SKM-1 treated with dmso at 0.1 percent for 144 hours (cell line): Measurements from ENCODE around the gene SLC25A12.

Experiments used
- DNase-seq: peaks from one replicate; lab custom pipeline; 2025; ENCODE audit not compliant: unreplicated experiment; lab: John Stamatoyannopoulos, UW

Gene SLC25A12

DNA sequence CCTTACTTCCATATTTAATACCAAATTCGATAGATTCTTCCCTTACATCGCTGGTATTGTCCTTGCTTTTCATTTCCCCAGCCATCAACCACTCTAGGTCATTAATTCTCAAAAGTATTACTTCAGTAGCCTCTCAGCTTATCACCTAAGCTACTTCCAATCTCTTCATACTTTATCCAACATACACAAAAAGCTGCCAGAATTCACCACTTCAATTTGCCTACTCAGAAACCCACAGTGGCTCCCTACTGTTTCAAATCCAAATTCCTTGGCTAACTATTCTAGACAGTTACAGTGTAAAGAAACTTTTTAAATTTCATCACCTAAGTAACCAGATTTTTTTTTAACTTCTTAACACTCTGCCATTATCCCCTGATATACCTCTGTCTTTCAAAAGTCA is 4.7 kb downstream of the SLC25A12 start:
- no peak for DNase-seq

DNA sequence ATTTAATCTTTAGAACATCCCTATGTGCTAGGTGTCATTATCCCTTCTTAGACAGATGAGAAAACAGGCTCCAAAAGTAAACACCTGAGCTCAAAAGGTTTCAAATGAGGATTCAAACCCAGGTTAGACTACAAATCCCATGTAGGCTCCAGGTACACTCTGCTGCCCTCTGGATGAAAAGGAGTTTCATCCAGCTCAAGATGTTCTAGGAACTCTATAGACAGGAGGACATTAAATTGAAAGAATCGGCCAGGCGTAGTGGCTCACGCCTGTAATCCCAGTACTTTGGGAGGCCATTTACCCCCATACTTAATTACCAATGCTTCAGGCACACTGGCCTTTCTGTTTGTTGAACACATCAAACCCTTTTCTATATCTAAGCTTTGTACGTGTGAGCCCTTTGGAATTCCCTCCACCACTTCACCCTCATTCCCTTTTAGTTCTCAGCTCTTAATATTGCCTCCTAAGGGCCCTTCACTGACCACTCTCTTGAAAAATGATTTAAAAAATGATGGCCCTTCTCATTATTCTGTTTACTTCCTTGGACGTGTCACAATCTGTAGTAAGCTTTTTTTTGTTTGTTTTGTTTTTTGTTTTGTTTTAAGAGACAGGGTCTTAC is 10.7 kb downstream of the SLC25A12 start:
- DNase-seq = no peak

DNA sequence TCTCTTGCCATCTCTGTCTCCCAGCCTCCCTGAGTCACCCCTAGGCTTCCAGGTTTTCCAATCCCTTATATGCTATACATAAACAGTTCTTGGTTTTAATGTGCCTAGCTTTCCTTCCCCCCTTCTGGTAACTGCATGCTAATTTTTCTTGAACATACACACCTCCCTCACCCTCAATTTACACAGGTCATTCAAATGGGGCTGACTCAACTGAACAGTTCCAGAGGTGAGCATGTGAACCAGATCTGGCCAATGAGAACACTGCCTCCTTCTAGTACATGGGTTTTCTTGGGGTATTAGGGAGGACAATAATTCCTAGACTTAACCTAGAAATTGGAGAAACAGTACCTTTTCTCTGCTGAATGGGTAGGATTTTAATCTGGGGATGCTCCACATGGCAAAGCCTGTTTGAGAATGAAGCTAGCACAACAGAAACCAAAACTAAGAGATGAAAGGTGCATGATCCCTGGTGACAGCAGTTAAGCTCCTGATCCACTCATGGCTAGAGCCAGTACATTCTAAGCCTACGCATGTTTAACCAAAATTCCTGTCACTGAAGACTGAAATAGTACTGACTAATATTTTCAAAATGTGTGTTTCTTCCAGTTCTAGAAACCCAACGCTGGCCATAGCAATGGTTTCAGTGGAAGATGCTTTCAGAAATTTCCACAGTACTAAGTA is 11.8 kb downstream of the SLC25A12 start:
- DNase-seq = no peak

DNA sequence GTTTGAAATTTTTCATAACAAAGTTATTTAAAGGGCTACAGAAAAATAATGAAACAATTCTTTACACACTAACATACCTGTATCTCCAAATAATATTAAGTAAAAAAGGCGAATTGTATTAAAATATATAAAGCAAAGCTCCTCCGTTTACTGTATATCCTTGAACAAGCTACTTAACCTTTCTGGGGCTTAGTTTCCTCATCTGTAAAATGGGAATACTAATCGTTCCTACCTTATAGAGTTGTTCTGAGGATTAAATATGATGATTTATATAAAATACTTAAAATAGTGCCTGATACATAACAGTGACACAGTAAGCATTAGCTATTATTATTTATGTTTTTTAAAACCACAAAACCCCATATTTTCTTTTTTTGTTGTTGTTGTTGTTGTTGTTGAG is 13.3 kb downstream of the SLC25A12 start:
- DNase-seq = no peak

DNA sequence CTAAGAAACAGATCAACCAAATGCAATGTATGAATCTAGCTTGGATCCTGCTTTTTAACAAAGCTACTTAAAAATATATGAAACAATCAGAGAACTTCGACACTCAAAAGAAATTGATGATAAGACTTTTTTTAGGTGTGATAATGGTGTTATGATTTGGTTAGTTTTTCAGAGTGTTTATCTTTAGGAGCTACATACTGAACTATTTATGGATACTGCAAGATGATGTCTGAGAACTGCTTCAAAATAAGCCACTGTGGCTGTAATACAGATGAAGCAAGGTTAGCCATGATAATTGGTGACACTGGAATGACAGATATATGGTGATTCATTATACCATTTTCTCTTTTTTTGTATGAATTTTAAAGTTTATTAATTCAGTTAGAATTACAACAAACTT is 14.2 kb downstream of the SLC25A12 start:
- DNase-seq = no peak

DNA sequence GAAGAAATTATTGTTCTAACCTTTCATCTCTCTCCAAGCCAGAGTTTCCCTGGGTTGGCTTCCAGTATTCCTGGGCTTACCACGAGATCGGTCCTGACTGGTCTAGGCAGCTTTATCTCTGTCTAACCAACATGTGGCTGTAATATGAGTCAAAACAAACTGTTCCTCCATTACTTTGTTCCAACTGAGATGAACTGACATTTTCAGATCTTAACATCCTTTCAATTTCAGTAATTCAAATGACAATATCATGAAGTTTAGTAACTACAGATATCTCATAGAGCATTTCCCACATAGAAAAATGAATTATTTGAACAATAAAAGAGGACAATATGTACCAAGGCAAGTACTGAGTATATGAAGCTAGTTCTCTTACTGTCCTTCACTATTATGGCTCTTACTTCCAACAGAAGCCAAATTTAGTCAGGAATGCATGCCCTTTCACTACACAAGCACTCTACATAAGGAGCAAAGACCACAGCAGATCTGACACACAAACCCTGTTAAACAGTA is 15.5 kb downstream of the SLC25A12 start:
- DNase-seq = no peak

DNA sequence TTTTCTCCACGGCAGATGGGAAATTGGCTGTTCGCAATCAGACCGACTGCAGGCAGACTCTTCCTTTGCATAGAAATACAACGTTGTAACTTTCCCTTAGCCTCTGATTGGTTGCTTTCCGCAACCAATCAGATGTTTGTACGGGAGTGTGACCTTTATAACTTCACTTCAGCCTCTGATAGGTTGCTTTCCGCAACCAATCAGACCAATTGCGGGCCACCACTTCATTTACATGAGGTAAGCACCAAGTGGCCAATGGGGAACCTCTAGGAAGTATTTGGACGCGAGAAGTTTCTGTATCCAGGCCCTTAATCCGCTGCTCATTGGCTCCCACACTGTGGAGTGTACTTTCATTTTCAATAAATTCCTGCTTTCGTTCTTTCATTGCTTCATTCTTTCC is 19.1 kb downstream of the SLC25A12 start:
- DNase-seq = no peak

DNA sequence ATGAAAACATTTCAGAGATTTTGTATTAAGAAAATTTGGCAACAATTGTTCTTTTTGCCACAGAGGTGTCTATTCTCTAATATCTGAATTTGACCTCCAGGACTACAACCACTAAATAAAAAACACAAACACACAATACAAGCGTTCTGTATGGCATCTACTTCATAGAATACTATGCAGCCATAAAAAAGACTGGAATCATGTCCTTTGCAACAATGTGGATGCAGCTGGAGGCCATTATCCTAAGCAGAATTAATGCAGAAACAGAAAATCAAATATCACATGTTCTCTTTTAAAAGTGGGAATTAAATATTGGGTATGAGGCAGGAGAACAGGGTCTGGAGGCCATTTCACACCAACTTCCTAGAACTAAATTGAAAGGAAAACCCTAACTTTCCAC is 19.5 kb downstream of the SLC25A12 start:
- no peak for DNase-seq

DNA sequence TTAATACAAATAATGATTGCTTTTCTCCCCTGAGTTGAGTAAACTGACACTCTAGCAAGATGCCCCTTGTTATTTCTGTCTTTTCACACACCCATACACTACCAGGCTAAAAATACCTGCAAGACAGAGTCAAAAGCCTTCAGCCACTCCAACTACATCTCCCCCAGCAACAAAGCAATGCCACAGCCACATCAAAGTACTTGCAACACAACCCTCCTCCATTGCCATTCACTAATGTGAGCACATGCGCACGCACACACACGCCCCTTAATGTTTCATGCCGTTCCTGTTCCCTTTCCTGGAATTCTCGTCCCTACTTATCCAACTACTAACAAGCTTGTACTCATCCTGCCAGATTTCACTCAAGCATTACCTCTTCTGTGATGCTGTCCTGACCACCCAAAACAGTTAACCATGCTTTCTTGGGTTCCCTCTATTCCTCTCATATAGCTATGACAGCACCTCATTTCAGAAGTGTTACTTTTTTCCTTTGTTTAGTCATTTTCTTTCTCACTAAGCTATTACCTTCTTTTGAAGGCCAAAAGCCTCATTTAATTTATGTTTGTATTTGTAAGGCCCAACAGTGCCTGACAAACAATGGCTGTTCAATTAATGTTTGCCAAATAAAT is 29.6 kb downstream of the SLC25A12 start:
- DNase-seq = no peak

DNA sequence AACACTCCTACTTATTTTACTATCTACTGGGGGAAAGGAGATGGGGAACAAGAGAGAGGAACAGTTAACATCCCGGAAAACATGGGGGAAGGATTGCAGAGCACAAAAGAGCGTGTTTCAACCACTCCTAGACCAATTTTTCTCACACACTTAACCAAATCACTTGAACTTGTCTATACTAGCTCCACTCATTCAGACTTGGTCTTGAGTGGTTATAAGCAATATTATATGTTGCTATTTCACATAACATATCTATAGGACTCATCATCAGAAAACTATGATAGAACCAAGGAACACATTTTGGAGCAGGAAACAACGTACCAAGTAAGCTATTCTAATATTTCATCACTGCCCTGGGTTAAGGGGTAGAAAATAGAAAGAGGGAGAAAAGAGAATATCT is 31.5 kb downstream of the SLC25A12 start:
- DNase-seq = no peak

DNA sequence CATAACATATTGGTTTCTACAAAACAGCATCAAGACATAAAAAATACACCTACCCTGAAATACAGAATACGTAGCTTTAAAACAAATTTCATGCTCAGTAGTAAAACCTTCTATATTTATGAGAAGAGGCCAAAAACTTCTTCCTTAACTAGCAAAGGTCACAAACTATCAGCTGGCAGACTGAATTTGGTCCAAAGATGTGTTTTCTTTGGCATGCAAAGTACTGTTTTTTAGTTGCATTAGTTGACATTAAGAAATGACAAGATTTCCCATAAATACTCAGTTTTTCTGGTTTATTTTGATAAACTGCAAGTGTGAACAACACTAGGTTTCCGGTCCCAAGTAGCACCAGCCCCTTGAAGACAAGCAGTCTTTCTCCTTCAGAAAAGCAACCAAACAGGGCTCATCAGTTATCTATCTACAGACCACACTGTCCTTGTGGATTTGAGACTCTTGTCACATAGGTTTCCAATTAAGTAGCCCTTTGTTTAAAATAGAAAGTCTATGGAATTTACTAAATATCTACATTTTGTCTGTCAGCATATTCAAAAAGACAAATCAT is 35.6 kb downstream of the SLC25A12 start:
- no peak for DNase-seq

DNA sequence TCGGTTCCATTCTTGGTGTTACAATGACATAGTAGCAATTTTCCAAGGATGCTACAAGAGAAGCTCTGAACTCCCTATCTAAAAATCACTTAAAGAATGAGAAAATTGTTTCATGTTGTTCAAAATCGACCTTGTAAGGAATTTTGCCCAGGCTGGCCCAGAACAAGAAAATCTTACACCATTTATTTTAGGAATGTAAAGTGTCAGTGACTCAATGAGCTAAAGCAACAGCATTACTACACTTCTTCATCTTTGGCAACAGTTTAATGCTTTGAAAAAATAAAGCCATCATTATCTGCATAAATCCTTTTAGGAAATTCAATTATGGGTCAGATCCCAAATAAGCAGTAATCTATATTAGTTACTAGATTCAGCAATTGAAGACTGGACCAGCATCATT is 38.6 kb downstream of the SLC25A12 start:
- no peak for DNase-seq

DNA sequence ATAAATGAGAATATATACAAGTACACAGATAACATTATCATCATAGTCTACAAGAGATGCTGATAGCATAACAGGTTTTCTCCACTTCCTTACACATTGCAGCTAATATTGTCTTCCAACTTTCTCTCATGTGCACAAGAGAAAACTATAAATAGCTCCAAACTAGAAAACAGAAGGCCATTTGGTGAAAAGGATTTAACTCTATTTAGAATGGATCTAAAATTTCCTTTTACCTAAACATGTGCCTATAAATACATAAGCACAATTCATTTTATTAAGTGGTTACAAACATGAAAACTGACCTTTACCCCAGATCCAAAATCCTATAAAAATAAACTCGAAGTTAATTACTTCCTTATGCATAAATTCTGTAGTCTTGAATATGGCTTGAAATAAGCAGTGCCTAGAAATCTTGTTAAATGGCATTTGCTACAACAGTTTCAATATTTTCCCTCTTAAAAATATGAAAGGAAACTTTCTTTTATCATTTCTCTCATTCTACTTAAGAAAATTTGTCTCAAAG is 41.6 kb downstream of the SLC25A12 start:
- DNase-seq = no peak

DNA sequence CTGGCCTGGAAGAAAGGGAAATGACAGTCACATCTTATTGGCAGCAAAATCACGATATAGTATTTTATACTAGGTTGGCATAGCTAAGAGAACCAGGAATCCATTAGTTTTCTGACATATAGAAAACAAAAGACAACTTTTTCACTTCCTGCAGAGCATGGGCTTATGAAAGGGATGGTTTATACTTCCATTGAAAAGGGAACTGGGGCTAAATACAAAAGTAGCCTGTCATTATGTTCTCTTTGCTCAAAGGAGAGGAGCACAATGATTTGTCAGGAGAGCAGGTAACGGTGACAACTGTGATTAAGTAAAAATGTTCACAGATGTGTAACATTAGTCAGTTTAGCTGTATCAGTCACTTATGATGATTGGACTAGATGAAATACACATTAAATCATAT is 46.4 kb downstream of the SLC25A12 start:
- DNase-seq = no peak

DNA sequence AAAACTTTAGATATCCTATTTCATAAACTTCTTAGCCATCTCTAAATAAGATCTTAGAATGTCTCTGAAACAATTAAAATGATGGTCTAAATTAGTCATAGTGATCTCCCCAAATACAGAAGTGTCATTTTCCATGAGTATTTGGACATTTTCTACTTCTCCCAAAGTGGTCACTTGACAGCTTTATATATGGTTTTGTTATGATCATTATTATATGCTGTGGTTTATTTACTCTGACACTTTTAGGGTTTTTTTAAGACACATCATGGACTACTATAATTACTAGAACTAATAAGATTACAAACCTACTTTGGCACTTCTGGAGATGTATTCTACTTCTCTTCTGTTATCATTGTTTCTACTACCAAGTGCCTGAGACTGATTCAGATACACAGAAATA is 47.1 kb downstream of the SLC25A12 start:
- DNase-seq = no peak

DNA sequence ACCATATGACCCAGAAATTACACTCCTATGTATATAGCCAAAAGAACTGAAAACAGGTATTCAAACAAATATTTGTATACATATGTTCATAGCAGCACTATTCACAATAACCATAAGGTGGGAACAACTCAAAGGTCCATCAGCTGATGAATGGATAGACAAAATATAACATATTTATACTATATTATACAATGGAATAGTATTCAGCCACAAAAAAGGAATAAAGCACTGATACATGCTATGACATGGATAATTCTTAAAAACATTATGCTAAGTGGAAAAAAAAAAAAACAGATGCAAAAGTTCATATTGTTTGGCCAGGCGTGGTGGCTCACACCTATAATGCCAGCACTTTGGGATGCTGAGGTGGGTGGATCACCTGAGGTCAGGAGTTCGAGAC is 52.0 kb downstream of the SLC25A12 start:
- DNase-seq = no peak

DNA sequence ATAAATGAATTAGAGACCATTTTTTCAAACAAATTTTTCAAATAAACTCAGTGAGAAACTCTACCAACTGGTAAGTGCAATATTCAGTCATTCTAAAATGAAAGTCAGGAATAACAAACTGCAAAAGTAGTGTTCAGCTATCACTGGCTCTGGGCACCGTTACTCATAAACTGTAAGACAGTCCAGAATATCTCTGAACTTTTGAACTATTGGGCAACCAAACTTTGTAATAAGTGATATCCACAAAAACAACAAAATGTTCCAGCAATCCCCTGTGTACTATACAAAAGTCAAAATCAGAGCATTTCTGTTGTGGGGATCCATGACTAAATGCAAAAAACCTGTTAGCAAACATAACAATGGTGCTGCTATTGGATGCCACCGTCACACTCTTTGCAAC is 56.3 kb downstream of the SLC25A12 start:
- no peak for DNase-seq

DNA sequence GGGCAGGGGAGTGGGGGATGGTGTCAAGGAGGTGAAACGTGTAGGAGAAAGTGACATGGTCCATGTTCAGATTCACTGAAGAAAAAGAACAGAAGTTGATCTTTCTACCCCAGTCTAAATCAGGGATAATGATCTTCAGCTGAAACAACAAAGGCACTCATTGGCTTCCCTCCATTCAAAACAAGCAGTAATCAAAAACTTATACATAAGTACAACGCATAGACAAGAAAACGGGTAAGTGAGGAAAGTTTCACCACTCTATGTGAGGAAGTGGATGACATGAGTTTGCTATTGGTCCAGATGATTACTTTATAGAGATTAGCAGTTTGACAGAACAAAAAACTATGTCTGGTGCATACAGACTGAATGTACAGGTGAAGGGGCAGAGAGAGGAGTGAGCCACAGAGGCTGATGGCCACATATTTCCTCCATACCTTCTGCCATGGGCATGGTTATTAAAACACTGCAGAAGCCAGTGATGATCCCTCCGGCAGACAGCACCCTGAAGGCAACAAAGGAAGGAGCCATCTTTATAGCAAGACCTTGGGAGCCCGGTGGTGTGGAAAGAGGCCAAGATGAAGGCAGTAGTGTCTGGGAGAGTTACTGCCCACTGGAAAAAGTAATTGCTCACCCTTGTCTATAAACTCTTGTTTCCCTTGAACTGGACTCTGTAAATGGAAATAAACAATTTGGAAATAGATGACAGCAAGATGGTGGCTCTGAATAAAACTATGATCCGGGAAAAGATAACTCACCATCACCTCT is 57.7 kb downstream of the SLC25A12 start:
- no peak for DNase-seq

DNA sequence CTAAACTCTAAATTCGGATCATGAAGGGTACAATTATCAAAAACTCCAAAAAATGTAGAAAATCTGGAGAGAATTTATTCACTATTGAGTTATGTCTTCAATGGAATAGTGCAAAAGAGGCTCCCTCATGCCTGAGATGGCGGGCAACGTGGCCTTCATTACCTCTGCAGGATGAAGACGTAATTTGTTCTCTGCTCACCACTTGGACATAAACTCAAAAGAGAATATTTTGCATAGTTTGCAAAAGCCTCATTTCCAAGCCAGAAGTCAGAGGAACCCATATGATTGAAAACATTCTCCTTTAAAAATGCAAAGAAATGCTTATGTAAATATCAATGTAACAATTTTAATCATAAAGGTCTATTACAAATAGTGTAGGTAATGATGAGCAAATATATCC is 58.7 kb downstream of the SLC25A12 start:
- no peak for DNase-seq

DNA sequence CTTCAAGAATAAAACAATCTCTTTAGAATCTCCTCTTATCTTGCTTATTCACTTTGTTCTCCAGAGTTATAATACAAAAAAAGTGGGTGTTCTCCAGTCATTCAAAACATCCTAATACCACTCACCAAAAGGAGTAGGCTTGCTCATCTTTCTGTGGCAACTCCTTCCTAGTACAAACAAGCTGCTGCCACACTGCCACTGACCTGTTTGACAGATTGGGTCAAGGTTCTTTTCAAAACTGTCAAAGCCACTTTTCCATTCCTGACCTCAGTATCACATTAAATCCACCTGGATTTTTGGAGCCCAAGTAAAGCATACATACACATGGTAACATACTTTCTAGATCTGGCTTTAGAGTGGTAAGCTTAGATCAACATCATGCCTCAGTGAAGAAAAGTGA is 59.8 kb downstream of the SLC25A12 start:
- no peak for DNase-seq

DNA sequence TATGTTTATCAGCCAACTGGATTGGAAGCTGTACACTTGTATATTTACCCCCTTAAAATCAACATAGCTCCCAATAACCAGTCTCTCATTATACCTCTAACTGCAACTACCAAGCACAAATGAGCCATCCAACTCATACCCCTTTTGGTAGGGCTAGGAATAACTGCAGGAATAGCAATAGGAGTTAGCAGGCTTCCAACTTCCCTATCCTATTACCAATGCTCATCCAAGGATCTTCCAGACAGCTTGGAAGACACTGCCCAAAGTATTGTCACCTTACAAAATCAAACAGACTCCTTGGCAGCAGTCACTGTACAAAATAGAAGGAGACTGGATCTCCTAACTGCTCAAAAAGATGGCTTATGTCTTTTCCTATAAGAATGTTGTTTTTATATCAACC is 61.6 kb downstream of the SLC25A12 start:
- DNase-seq = no peak
